Measurements from ENCODE around the gene RAB24.

GRCh38 chr5:177301503-177302165 is 1.9 kb downstream of the RAB24 start:
- no peak for TF ChIP-seq EGR1 (IDR thresholded peaks at IDR 0.05; ENCODE audit: low read depth in 2 of 2)
- TF ChIP-seq RXRA (IDR thresholded peaks at IDR 0.05): peak; percentile 8 to 47
- TF ChIP-seq, protein P1, sequence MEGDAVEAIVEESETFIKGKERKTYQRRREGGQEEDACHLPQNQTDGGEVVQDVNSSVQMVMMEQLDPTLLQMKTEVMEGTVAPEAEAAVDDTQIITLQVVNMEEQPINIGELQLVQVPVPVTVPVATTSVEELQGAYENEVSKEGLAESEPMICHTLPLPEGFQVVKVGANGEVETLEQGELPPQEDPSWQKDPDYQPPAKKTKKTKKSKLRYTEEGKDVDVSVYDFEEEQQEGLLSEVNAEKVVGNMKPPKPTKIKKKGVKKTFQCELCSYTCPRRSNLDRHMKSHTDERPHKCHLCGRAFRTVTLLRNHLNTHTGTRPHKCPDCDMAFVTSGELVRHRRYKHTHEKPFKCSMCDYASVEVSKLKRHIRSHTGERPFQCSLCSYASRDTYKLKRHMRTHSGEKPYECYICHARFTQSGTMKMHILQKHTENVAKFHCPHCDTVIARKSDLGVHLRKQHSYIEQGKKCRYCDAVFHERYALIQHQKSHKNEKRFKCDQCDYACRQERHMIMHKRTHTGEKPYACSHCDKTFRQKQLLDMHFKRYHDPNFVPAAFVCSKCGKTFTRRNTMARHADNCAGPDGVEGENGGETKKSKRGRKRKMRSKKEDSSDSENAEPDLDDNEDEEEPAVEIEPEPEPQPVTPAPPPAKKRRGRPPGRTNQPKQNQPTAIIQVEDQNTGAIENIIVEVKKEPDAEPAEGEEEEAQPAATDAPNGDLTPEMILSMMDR (IDR thresholded peaks at IDR 0.05; ENCODE audit: low read depth, low read length, missing input control): no peak
- TF ChIP-seq TAF1 (conservative IDR thresholded peaks at IDR 0.05): no peak
- TF ChIP-seq YY1 (IDR thresholded peaks at IDR 0.05): no peak
- TF ChIP-seq ATF3 (IDR thresholded peaks at IDR 0.05): no peak
- TF ChIP-seq, protein P2, sequence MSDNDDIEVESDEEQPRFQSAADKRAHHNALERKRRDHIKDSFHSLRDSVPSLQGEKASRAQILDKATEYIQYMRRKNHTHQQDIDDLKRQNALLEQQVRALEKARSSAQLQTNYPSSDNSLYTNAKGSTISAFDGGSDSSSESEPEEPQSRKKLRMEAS (IDR thresholded peaks at IDR 0.05): no peak
- peak in 1 of 2 donors; percentile 53 for TF ChIP-seq GABPA (IDR thresholded peaks at IDR 0.05 in 1 of 2, conservative IDR thresholded peaks at IDR 0.05 in 1 of 2)
- TF ChIP-seq FOXA1 (IDR thresholded peaks at IDR 0.05): no peak
- no peak for TF ChIP-seq SP1 (IDR thresholded peaks at IDR 0.05)
- TF ChIP-seq, protein P3, sequence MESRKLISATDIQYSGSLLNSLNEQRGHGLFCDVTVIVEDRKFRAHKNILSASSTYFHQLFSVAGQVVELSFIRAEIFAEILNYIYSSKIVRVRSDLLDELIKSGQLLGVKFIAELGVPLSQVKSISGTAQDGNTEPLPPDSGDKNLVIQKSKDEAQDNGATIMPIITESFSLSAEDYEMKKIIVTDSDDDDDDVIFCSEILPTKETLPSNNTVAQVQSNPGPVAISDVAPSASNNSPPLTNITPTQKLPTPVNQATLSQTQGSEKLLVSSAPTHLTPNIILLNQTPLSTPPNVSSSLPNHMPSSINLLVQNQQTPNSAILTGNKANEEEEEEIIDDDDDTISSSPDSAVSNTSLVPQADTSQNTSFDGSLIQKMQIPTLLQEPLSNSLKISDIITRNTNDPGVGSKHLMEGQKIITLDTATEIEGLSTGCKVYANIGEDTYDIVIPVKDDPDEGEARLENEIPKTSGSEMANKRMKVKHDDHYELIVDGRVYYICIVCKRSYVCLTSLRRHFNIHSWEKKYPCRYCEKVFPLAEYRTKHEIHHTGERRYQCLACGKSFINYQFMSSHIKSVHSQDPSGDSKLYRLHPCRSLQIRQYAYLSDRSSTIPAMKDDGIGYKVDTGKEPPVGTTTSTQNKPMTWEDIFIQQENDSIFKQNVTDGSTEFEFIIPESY (IDR thresholded peaks at IDR 0.05): no peak
- peak; percentile 49 for TF ChIP-seq REST (IDR thresholded peaks at IDR 0.05)
- TF ChIP-seq RAD21 (IDR thresholded peaks at IDR 0.05): peak in 1 of 2 donors; percentile 8
